Activated T-helper 2 cell treated with anti-CD3 and anti-CD28 coated beads, Interferon-gamma antibody, Interleukin-2, Interleukin-4, amounts not matched to agents 10 μg/mL and 5 μg/mL and 100 μg/mL, durations not matched to agents 14 hours and 24 hours and 36 hours (primary cell): ENCODE data around the gene ATAD3B. TPM values are rescaled to one million over a fixed set of nuclear protein-coding genes. Genes with fewer than 3 reads are reported as not detected.
"Not testable (repeated sequence)": the region's sequence is repeated elsewhere in the genome, so short reads cannot be mapped to it uniquely, and the experiment has no call there.

ENCODE experiments used
- DNase-seq: peaks from one replicate; pipeline ENCODE4 v3.0.0; 2021; ENCODE audit warnings: low spot score
- H3K27ac Mint-ChIP-seq: one replicate; pipeline ENCODE4 v1.8.0; 2021; ENCODE audit warnings: mixed read lengths
- H3K27me3 Mint-ChIP-seq: one replicate; pipeline ENCODE4 v1.8.0; 2021; ENCODE audit warnings: low read depth, mixed read lengths
- H3K36me3 Mint-ChIP-seq: one replicate; pipeline ENCODE4 v1.8.0; 2021; ENCODE audit warnings: low read depth, mixed read lengths
- H3K4me1 Mint-ChIP-seq: one replicate; pipeline ENCODE4 v1.8.0; 2021; ENCODE audit warnings: low read depth, mixed read lengths
- H3K4me3 Mint-ChIP-seq: one replicate; pipeline ENCODE4 v1.8.0; 2021; ENCODE audit warnings: low read depth, mild to moderate bottlenecking, moderate library complexity, mixed read lengths
- H3K9me3 Mint-ChIP-seq: one replicate; pipeline ENCODE4 v1.8.0; 2021; ENCODE audit warnings: mixed read lengths
- intact Hi-C: fragments of 100-400 bp; cut with micrococcal nuclease; formaldehyde crosslinking; loops from one replicate; pipeline ENCODE4 v1.15.1; 2023
- total RNA-seq: library from RNA; stranded (reverse); gene quantifications from 2 replicates; pipeline ENCODE4 v1.2.3, GENCODE V29; 2022

The ATAD3B gene
- total RNA-seq, 1 donor from 2014 or later, result 68.0 TPM

GRCh38 chr1:1462318-1462966 lies 9.1 kb upstream of the ATAD3B start:
- intact Hi-C loops, result no loop called here
- Mint-ChIP-seq H3K36me3 (no peaks in the 10 kb centered on the region), H3K27me3 (no peaks in the 10 kb centered on the region), H3K9me3 (no peaks in the 10 kb centered on the region), H3K4me1 (no peaks in the 10 kb centered on the region), H3K4me3 (no peak overlapping the region), H3K27ac (no peak overlapping the region)
- no peak for DNase-seq

- H3K27ac Mint-ChIP-seq, result no peak overlapping the region
- H3K36me3 Mint-ChIP-seq, result no peaks in the 10 kb centered on the region
- intact Hi-C loops, result no loop called here
- no peaks in the 10 kb centered on the region for H3K27me3 Mint-ChIP-seq
- no peaks in the 10 kb centered on the region for H3K9me3 Mint-ChIP-seq
- H3K4me1 Mint-ChIP-seq, result no peaks in the 10 kb centered on the region
- H3K4me3 Mint-ChIP-seq, result no peak overlapping the region
- no peak for DNase-seq
Observed at GRCh38 chr1:1463312-1463711, 8.3 kb upstream of the ATAD3B start.

- H3K9me3 Mint-ChIP-seq, H3K36me3 Mint-ChIP-seq, intact Hi-C loops, H3K27me3 Mint-ChIP-seq, H3K4me3 Mint-ChIP-seq, DNase-seq, H3K27ac Mint-ChIP-seq: not testable (repeated sequence)
- peaks cover 12% of the 10 kb centered on the region for H3K4me1 Mint-ChIP-seq
Observed at GRCh38 chr1:1468196-1468985, 3.2 kb upstream of the ATAD3B start.

- peak overlapping the region; percentile 92 for H3K4me3 Mint-ChIP-seq
- H3K27me3 Mint-ChIP-seq, result no peaks in the 10 kb centered on the region
- intact Hi-C loops, result loop anchor here (1.0 to 2.0 kb wide), 2 partner anchors 40 to 64 kb away; partner anchors contain the start of gene MRPL20
- H3K9me3 Mint-ChIP-seq, result no peaks in the 10 kb centered on the region
- H3K4me1 Mint-ChIP-seq, result peaks cover 12% of the 10 kb centered on the region
- peaks cover 7% of the 10 kb centered on the region for H3K36me3 Mint-ChIP-seq
- DNase-seq, result no peak
- H3K27ac Mint-ChIP-seq, result peak overlapping the region; percentile 76
Observed at GRCh38 chr1:1470626-1471388, 758 bp upstream of the ATAD3B start.

- intact Hi-C loops, result not testable (repeated sequence)
Observed at GRCh38 chr1:1472053-1472876, 700 bp downstream of the ATAD3B start.

GRCh38 chr1:1476011-1476410 lies 4.4 kb downstream of the ATAD3B start:
- H3K27ac Mint-ChIP-seq, H3K9me3 Mint-ChIP-seq, DNase-seq, H3K4me3 Mint-ChIP-seq, intact Hi-C loops, H3K4me1 Mint-ChIP-seq, H3K27me3 Mint-ChIP-seq: not testable (repeated sequence)
- peaks cover 40% of the 10 kb centered on the region for H3K36me3 Mint-ChIP-seq

More at GRCh38 chr1:1472053-1472876, 700 bp downstream of the ATAD3B start:
- not testable (repeated sequence) for H3K27me3 Mint-ChIP-seq, H3K9me3 Mint-ChIP-seq, DNase-seq
- Mint-ChIP-seq H3K4me1 (peaks cover 12% of the 10 kb centered on the region), H3K4me3 (peak overlapping the region; percentile 82), H3K36me3 (peaks cover 16% of the 10 kb centered on the region), H3K27ac (peak overlapping the region; percentile 42)

- no peak overlapping the region for H3K27ac Mint-ChIP-seq
- peaks cover 44% of the 10 kb centered on the region for H3K36me3 Mint-ChIP-seq
- H3K4me1 Mint-ChIP-seq, result peaks cover 1% of the 10 kb centered on the region
- H3K4me3 Mint-ChIP-seq, result no peak overlapping the region
- no peak for DNase-seq
- no peaks in the 10 kb centered on the region for H3K27me3 Mint-ChIP-seq
- intact Hi-C loops, result no loop called here
- H3K9me3 Mint-ChIP-seq, result no peaks in the 10 kb centered on the region
Observed at GRCh38 chr1:1477206-1477605, 5.6 kb downstream of the ATAD3B start.

GRCh38 chr1:1479547-1480487 lies 8.3 kb downstream of the ATAD3B start:
- intact Hi-C loops, result no loop called here
- Mint-ChIP-seq H3K27ac (no peak overlapping the region), H3K4me1 (peaks cover 1% of the 10 kb centered on the region), H3K9me3 (no peaks in the 10 kb centered on the region), H3K36me3 (peaks cover 48% of the 10 kb centered on the region), H3K27me3 (no peaks in the 10 kb centered on the region), H3K4me3 (no peak overlapping the region)
- no peak for DNase-seq

- H3K4me3 Mint-ChIP-seq, H3K27me3 Mint-ChIP-seq, H3K27ac Mint-ChIP-seq, intact Hi-C loops, H3K4me1 Mint-ChIP-seq, H3K9me3 Mint-ChIP-seq, DNase-seq: not testable (repeated sequence)
- H3K36me3 Mint-ChIP-seq, result peaks cover 46% of the 10 kb centered on the region
Observed at GRCh38 chr1:1480488-1480867, 8.9 kb downstream of the ATAD3B start.

- DNase-seq, H3K27ac Mint-ChIP-seq, H3K27me3 Mint-ChIP-seq, H3K4me1 Mint-ChIP-seq, H3K9me3 Mint-ChIP-seq, H3K4me3 Mint-ChIP-seq, intact Hi-C loops: not testable (repeated sequence)
- peaks cover 41% of the 10 kb centered on the region for H3K36me3 Mint-ChIP-seq
Observed at GRCh38 chr1:1481811-1482210, 10.2 kb downstream of the ATAD3B start.

- no peaks in the 10 kb centered on the region for H3K27me3 Mint-ChIP-seq
- intact Hi-C loops, result no loop called here
- no peak overlapping the region for H3K27ac Mint-ChIP-seq
- H3K4me3 Mint-ChIP-seq, result no peak overlapping the region
- peaks cover 1% of the 10 kb centered on the region for H3K4me1 Mint-ChIP-seq
- no peaks in the 10 kb centered on the region for H3K9me3 Mint-ChIP-seq
- H3K36me3 Mint-ChIP-seq, result peaks cover 38% of the 10 kb centered on the region
- DNase-seq, result no peak
Observed at GRCh38 chr1:1482856-1483255, 11.3 kb downstream of the ATAD3B start.
